Raji (cell line): ENCODE results near the gene WDR81.

Experiments used
- POLR2A ChIP-seq: IDR thresholded peaks from 2 replicates; pipeline ENCODE4 v1.6.1; 2011; ENCODE audit warnings: low read depth, low read length, control low read depth; ENCODE audit not compliant: insufficient read depth

WDR81 gene

DNA sequence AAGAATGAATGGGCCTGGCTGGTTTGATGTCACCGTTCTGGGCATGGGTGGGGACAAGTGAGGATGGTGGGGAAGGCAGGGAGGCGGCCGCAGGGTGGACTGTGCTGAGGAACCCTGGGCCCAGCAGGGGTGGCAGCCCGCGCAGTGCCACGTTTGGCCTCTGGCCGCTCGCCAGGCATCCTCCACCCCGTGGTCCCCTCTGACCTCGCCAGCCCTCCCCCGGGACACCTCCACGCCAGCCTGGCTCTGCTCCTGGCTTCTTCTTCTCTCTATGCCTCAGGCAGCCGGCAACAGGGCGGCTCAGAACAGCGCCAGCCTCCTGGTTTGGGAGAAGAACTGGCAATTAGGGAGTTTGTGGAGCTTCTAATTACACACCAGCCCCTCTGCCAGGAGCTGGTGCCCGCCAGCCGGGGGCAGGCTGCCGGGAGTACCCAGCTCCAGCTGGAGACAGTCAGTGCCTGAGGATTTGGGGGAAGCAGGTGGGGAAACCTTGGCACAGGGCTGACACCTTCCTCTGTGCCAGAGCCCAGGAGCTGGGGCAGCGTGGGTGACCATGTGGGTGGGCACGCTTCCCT is 30.8 kb downstream of the WDR81 start:
- no peak for TF ChIP-seq POLR2A

DNA sequence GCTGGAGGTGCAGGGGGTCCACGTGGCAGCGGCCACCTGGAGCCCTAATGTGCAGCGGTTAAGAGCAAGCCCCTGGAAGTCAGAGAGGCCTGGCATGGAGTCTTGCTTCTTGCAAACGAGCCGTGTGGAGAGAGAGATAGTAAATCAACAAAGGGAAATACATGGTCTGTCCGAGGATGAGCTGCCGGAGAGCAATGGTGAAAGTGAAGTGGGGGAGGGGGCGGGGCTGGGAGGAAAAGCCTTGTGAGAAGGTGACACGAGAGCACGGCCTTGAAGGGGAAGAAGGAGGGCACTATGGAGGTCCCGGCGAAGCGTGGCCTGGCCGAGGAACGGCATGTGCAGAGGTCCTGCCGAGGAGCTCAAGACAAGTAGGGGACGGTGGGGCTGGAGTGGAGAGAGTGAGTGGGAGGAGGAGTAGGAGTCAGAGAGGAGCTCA is 31.3 kb downstream of the WDR81 start:
- no peak for TF ChIP-seq POLR2A

DNA sequence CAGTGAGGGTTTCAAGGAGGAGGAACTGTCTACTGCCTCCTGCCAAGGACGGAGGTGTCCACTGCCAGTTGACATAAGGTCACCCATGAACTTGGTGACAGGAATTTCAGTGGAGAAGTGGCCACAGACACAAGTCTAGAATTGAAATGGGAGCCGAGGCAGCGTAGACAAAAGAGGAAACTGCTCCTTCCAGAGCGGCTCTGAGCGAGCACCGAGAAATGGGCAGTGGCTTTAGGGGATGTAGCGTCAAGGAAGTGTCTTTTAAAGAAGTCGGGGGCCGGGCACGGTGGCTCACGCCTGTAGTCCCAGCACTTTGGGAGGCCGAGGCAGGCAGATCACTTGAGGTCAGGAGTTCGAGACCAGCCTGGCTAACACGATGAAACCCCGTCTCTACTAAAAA is 34.3 kb downstream of the WDR81 start:
- no peak for TF ChIP-seq POLR2A

DNA sequence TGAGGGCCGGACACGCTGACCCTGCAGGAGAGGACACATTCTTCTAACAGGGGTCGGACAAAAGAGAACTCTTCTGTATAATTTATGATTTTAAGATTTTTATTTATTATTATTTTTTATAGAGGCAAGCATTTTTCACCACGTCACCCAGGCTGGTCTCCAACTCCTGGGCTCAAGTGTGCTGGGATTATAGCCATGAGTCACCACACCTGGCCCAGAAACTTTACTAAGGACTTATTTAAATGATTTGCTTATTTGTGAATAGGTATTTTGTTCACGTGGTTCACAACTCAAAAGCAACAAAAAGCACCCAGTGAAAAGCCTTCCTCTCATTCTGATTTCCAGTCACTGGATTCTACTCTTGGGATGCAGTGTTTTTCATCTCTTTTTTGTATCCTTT is 35.0 kb downstream of the WDR81 start:
- no peak for TF ChIP-seq POLR2A

DNA sequence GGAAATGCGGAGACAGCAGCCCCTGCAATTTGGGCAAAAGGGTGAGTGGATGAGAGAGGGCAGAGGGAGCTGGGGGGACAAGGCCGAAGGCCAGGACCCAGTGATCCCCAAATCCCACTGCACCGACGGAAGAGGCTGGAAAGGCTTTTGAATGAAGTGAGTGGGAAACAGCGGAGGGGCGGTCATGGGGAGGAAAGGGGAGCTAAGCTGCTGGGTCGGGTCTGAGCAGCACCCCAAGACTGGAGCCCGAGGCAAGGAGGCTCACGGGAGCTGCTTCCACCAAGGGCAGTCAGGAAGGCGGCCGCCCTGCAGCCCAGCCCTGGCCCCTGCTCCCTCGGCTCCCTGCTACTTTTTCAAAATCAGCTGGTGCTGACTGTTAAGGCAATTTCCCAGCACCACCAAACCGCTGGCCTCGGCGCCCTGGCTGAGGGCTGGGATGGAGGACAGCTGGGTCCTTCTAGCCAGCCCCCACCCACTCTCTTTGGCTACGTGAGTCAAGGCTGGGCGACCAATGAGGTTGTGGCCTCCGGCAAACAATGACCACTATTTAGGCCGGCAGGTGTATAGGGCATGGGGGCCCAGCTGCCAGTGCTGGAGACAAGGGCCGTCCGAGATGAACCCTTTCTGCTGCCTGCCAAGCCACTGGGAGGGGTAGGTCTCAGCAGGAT is 37.9 kb downstream of the WDR81 start:
- TF ChIP-seq POLR2A: no peak

DNA sequence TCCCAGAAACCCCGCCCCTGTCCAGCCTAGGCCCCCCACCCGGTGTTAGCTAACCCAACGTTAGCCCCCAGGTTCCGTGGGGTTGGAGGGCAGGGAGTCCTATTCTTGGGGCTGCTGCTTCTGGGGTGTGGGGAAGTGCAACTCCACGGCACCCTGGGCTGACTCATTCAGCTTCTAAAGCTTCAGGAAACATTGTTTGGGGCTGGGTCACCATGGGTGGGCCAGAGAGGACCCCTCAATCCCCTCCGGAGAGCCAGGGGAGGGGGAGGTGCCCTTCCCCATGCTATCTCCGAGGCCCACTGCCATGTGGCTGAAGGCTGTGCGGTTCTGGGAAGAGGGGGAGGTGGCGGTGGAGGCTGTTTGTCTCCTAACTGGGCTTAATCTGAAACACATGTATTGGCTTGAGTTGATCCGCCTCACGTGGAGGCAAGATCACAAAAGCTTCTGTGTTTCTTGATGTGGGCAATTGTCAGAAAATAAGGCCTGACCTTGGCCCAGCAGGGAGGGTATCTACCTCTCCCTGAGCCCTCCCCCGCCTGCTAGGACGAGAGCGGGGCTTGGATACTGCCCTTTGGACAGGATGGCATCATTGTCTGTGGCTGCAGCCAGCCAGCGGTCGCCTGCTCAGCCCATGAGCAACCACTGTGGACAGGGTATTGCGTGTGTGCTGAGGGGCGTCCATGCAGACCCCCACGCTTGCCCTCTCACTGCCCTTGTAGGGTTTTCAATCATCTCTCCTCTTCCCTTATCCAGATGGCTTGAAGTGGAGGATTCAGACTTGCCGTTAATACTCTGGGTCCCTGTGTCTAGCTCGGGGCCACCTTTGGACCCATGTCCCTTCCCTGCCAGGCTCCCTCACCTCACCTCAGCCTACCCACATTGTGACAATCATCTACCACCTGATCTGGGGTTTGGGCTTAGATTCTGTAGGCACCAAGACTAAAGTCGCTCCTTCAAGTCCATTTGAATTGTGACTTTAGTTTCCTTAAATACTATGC is 38.7 kb downstream of the WDR81 start:
- TF ChIP-seq POLR2A: no peak

DNA sequence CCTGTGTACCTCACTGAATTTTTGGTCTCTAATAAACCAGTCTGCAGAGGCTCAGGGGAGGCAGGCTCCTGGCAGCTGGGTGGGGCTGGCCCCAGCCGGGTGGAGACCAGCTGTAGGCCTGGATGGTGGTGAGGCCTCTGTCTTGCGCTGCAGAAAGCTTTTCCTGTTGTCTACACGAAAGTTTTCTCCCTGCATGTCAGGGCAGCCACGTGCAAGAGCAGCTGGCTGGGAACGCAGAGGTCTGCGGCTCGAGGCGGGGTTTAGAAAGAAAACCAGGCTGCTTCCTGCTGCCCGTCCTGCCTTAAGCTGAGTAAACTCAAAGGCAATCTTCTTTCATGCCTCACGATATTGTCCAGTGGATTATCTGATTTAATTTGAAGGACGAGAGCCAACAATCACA is 39.8 kb downstream of the WDR81 start:
- no peak for TF ChIP-seq POLR2A

DNA sequence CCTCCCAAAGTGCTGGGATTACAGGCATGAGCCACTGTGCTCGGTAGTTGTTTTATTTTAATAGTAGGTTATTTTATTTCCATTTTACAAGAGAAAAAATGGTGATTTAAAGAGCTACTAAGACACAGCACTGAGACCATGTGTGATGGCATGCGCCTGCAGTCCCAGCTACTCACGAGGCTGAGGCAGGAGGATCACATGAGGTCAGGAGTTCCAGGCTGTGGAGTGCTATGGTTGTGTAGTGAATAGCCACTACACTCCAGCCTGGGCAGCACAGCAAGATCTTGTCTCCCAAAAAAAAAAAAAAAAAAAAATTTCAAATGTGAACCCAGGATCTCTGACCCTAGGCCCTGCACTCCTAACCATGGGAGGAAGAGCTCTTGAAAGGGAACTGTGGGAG is 41.1 kb downstream of the WDR81 start:
- no peak for TF ChIP-seq POLR2A

DNA sequence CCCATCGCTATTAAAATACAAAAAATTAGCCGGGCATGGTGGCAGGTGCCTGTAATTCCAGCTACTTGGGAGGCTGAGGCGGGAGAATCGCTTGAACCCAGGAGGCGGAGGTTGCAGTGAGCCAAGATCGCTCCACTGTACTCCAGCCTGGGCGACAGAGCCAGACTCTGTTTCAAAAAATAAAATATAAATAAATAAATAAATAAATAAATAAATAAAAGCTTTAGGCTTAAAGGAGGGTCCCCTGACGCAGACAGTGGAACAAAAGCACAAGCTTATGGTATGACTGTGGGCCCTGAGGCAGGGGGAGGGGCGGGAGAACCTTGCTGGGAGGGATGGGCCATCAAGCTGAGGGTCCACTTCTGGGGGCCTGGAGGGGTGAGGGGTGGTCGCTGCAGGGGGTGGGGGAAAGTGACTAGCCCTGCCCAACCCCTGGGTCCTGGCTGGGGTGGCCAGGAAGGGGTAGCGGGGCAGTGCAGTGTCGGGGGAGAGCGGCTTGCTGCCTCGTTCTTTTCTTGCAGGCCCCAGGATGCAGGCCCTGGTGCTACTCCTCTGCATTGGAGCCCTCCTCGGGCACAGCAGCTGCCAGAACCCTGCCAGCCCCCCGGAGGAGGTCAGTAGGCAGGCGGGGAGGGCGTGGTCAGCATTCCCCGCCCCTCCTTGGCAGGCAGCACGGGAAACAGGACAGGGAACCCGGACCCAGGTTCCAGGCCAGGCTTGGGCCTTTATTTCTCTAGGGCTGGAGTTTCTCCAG is 42.1 kb downstream of the WDR81 start:
- TF ChIP-seq POLR2A: no peak

DNA sequence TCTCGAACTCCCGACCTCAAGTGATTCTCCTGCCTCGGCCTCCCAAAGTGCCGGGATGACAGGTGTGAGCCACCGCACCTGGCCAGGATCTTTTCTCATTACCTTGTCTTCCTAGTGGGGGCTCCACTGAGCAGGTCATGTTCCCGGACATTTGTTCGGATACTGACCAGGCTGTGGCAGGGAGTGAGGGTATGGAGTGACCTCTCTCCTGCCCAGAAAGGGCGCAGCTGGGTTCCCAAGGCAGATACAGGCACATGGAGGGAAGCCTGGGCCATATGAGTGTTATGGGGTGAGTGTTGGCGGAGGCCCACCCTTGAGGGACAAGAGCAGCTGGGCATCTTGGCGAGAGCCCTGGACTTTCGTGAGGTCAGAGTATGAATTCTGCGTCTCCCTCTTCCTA is 42.9 kb downstream of the WDR81 start:
- no peak for TF ChIP-seq POLR2A

DNA sequence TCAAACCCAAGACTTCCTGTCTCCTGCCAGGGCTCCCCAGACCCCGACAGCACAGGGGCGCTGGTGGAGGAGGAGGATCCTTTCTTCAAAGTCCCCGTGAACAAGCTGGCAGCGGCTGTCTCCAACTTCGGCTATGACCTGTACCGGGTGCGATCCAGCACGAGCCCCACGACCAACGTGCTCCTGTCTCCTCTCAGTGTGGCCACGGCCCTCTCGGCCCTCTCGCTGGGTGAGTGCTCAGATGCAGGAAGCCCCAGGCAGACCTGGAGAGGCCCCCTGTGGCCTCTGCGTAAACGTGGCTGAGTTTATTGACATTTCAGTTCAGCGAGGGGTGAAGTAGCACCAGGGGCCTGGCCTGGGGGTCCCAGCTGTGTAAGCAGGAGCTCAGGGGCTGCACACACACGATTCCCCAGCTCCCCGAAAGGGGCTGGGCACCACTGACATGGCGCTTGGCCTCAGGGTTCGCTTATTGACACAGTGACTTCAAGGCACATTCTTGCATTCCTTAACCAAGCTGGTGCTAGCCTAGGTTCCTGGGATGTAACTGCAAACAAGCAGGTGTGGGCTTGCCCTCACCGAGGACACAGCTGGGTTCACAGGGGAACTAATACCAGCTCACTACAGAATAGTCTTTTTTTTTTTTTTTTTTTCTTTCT is 45.4 kb downstream of the WDR81 start:
- no peak for TF ChIP-seq POLR2A

DNA sequence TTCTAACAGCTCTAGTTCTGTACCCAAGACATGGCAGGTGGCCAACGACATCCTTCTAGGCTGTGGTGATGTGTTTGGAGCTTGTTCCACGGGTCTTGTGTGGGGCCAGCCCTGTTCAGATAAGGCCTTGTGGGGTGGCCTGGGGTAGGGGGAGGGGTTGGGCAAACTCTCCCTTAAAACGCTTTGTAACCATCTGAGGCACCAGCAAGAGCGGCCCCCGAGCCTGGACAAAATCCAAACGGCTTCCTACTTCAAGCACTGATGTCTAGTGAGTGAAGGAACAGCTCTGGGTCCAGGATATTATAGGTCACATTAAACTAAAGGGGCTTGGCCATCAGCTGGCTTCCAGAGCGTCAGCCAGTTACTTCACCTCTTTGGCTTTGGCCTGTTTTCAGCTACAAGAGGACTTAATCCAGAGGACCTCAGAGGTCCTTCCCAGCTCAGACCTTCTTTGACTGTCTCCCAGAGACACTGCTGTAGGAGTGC is 49.2 kb downstream of the WDR81 start:
- TF ChIP-seq POLR2A: no peak

DNA sequence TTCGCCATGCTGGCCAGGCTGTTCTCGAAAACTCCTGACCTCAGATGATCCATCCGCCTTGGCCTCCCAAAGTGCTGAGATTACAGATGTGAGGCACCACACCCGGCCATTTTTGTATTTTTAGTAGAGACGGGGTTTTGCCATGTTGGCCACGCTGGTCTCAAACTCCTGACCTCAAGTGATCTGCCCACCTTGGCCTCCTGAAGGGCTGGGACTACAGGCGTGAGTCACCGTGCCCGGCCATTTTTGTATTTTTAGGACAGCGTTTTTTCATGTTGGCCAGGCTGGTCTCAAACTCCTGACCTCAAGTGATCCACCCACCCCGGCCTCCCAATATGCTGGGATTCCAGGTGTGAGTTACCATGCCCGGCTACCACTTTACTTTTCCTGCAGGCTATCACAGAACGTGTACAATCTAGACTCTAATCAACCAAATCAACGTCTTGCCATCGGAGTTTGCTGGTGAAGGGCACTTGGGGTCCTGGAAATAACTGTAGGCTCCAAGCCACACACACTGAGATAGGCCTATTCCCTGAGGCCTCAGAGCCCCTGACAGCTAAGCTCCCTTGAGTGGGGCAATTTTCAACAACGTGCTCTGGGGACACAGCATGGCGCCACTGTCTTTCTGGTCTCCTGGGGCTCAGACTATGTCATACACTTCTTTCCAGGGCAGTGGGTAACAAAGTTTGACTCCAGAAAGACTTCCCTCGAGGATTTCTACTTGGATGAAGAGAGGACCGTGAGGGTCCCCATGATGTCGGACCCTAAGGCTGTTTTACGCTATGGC is 50.1 kb downstream of the WDR81 start:
- TF ChIP-seq POLR2A: no peak

DNA sequence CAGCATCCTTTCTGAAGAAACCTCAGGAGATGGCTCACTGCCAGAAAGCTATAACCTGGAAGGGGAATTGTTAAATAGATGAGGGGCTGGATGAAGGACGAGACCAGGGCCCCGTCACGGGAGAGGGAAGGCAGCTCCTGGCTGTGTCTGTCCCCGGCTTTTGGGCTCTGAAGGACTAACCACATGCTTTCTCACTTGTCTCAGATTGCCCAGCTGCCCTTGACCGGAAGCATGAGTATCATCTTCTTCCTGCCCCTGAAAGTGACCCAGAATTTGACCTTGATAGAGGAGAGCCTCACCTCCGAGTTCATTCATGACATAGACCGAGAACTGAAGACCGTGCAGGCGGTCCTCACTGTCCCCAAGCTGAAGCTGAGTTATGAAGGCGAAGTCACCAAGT is 51.8 kb downstream of the WDR81 start:
- TF ChIP-seq POLR2A: no peak
